Measurements from ENCODE around the gene PILRB.

The PILRB gene

GRCh38 chr7:100406767-100407166 lies 48.9 kb downstream of the PILRB start:
- DNase-seq: no peak

GRCh38 chr7:100407285-100408180 lies 49.6 kb downstream of the PILRB start:
- DNase-seq: peak in 4 of 56 donors; percentile 6 to 26 (median 11)

- no peak for DNase-seq
These were observed 53.2 kb downstream of the PILRB start for GRCh38 chr7:100411101-100411500.

GRCh38 chr7:100413346-100413745 lies 55.4 kb downstream of the PILRB start:
- no peak for DNase-seq

- no peak for DNase-seq
These were observed 56.0 kb downstream of the PILRB start for GRCh38 chr7:100413889-100414288.

GRCh38 chr7:100415448-100415847 lies 57.5 kb downstream of the PILRB start:
- no peak for DNase-seq
